IMR-90 (cell line): Measurements from ENCODE around the gene POLR2E. TPM values are rescaled to one million over a fixed set of nuclear protein-coding genes. Genes with fewer than 3 reads are reported as not detected.
A peak's percentile ranks its signal among the peaks of the same experiment; 100 is the strongest.

Experiments used
- ATAC-seq: fragments of 200-7000 bp; cut with Tn5 transposase; 2 replicates; pipeline ENCODE4 v1.9.1; 2020; ENCODE audit warnings: low read depth, mild to moderate bottlenecking, moderate library complexity
- BruUV-seq: library from RNA; stranded (reverse); fragments of 400-500 nt; replicated peaks from 2 replicates; lab custom pipeline; 2021; lab: Mats Ljungman, UMichigan
- CTCF ChIA-PET: fragments of 300-600 bp; formaldehyde crosslinking; extraction: SDS; loops from one replicate; lab custom pipeline; 2021; ENCODE audit warnings: antibody characterized with exemption; lab: Yijun Ruan, JAX
- POLR2A ChIA-PET: fragments of 300-600 bp; sonication (Branson Sonifier 250); formaldehyde crosslinking; loops from one replicate; lab custom pipeline; 2022; ENCODE audit warnings: antibody characterized with exemption; ENCODE audit not compliant: unreplicated experiment; lab: Charles Lee
- DNase-seq: peaks from one replicate; pipeline ENCODE4 v3.0.0; 2013
- H2AFZ ChIP-seq: replicated peaks from 2 replicates; pipeline ENCODE3; 2013; ENCODE audit warnings: low read length, mild to moderate bottlenecking; ENCODE audit not compliant: poor library complexity
- H2AK5ac ChIP-seq: 2 replicates; pipeline ENCODE4 v1.6.1; 2013; ENCODE audit warnings: low read depth, low read length, inconsistent platforms
- H2AK9ac ChIP-seq: replicated peaks from 2 replicates; pipeline ENCODE3; 2013; ENCODE audit warnings: mild to moderate bottlenecking, low read depth, low read length, moderate library complexity; ENCODE audit not compliant: poor library complexity
- H2BK120ac ChIP-seq: 2 replicates; pipeline ENCODE4 v1.6.1; 2013; ENCODE audit warnings: low read depth, low read length, inconsistent platforms
- H2BK15ac ChIP-seq: 3 replicates; pipeline ENCODE4 v1.6.1; 2013; ENCODE audit warnings: low read depth, low read length, inconsistent platforms
- H2BK20ac ChIP-seq: 2 replicates; pipeline ENCODE4 v1.6.1; 2013; ENCODE audit warnings: low read depth, mild to moderate bottlenecking, inconsistent platforms, low read length, moderate library complexity
- H2BK5ac ChIP-seq: 2 replicates; pipeline ENCODE4 v1.6.1; 2013; ENCODE audit warnings: mild to moderate bottlenecking, low read depth, low read length, inconsistent platforms; ENCODE audit not compliant: poor library complexity, severe bottlenecking
- H3K14ac ChIP-seq: replicated peaks from 2 replicates; pipeline ENCODE4 v1.6.1; 2013; ENCODE audit warnings: low read depth, low read length, inconsistent platforms
- H3K18ac ChIP-seq: 2 replicates; pipeline ENCODE4 v1.6.1; 2013; ENCODE audit warnings: low read depth, low read length, control low read depth
- H3K23ac ChIP-seq: 2 replicates; pipeline ENCODE4 v1.6.1; 2013; ENCODE audit warnings: low read depth, low read length, inconsistent platforms
- H3K27ac ChIP-seq: 2 replicates; pipeline ENCODE4 v1.5.1; 2013; ENCODE audit warnings: mild to moderate bottlenecking, control low read depth, low read length; ENCODE audit not compliant: insufficient read depth
- H3K27me3 ChIP-seq: 2 replicates; pipeline ENCODE4 v1.6.1; 2013; ENCODE audit warnings: low read length; ENCODE audit not compliant: control insufficient read depth, insufficient read depth
- H3K36me3 ChIP-seq: 2 replicates; pipeline ENCODE4 v1.6.1; 2013; ENCODE audit warnings: low read length, mixed read lengths; ENCODE audit not compliant: control insufficient read depth, insufficient read depth
- H3K4ac ChIP-seq: 2 replicates; pipeline ENCODE4 v1.6.1; 2013; ENCODE audit warnings: low read depth, low read length, inconsistent platforms
- H3K4me1 ChIP-seq: 2 replicates; pipeline ENCODE4 v1.6.1; 2013; ENCODE audit warnings: low read length, mixed read lengths; ENCODE audit not compliant: control insufficient read depth, insufficient read depth
- H3K4me2 ChIP-seq: 2 replicates; pipeline ENCODE4 v1.6.1; 2013; ENCODE audit warnings: low read depth, mild to moderate bottlenecking, control low read depth, low read length, moderate library complexity
- H3K4me3 ChIP-seq: 2 replicates; pipeline ENCODE4 v1.5.1; 2013; ENCODE audit warnings: low read depth, mild to moderate bottlenecking, control low read depth, low read length, moderate library complexity; ENCODE audit not compliant: insufficient read depth
- H3K56ac ChIP-seq: 2 replicates; pipeline ENCODE4 v1.6.1; 2013; ENCODE audit warnings: low read length, inconsistent platforms; ENCODE audit not compliant: insufficient read depth; ENCODE audit errors: extremely low read depth
- H3K79me1 ChIP-seq, 2 experiments: 2 replicates each; pipeline ENCODE4 v1.6.1; 2013; ENCODE audit warnings: low read length in 2 of 2, inconsistent platforms in 1 of 2, low read depth in 1 of 2
- H3K9ac ChIP-seq: 2 replicates; pipeline ENCODE4 v1.6.1; 2013; ENCODE audit warnings: low read depth, low read length, control low read depth
- H3K9me1 ChIP-seq: 2 replicates; pipeline ENCODE4 v1.6.1; 2013; ENCODE audit warnings: low read length, inconsistent platforms; ENCODE audit not compliant: insufficient read depth
- H3K9me3 ChIP-seq: 2 replicates; pipeline ENCODE4 v1.6.1; 2013; ENCODE audit warnings: low read length; ENCODE audit not compliant: control insufficient read depth, insufficient read depth
- H4K20me1 ChIP-seq: 2 replicates; pipeline ENCODE4 v1.6.1; 2013; ENCODE audit warnings: low read length, inconsistent platforms; ENCODE audit not compliant: insufficient read depth
- H4K5ac ChIP-seq: 2 replicates; pipeline ENCODE4 v1.6.1; 2013; ENCODE audit warnings: mild to moderate bottlenecking, low read depth, low read length, control low read depth
- H4K8ac ChIP-seq, 2 experiments: 2 replicates each; pipeline ENCODE4 v1.6.1; 2013; ENCODE audit warnings: low read depth in 2 of 2, low read length in 2 of 2, control low read depth in 1 of 2, inconsistent platforms in 1 of 2
- H4K91ac ChIP-seq: 2 replicates; pipeline ENCODE4 v1.6.1; 2013; ENCODE audit warnings: low read depth, low read length, inconsistent platforms; ENCODE audit not compliant: insufficient read depth
- CHD1 ChIP-seq: IDR thresholded peaks from 2 replicates; pipeline ENCODE4 v1.6.1; 2012; ENCODE audit warnings: low read depth, low read length, improper control_type of control experiment
- NFE2L2 ChIP-seq: fragments of 150-350 bp; IDR thresholded peaks from 2 replicates; pipeline ENCODE4 v1.6.1; 2016; ENCODE audit warnings: low read depth, mild to moderate bottlenecking, low read length
- POLR2A ChIP-seq: IDR thresholded peaks from 2 replicates; pipeline ENCODE4 v1.6.1; 2012; ENCODE audit warnings: mild to moderate bottlenecking, low read depth, low read length
- RFX5 ChIP-seq: IDR thresholded peaks from 2 replicates; pipeline ENCODE4 v1.8.0; 2012; ENCODE audit warnings: low read depth, mild to moderate bottlenecking, low read length, moderate library complexity
- SMC3 ChIP-seq: fragments of 150-350 bp; IDR thresholded peaks from 2 replicates; pipeline ENCODE4 v1.6.1; 2016; ENCODE audit warnings: low read depth, mild to moderate bottlenecking, antibody characterized with exemption, low read length, moderate library complexity
- WGBS, 2 experiments: methylation state at CpG; one replicate each; pipeline versions ENCODE4 v1.1.5 to v1.1.7; 2013; ENCODE audit warnings: missing lambda C conversion rate in 2 of 2; ENCODE audit not compliant: insufficient read length in 1 of 2; ENCODE audit errors: extremely low coverage in 2 of 2; 5-methylcytosine and 5-hydroxymethylcytosine counted together
- dilution Hi-C: fragments of 300-500 bp; cut with HindIII; formaldehyde crosslinking; loops from one replicate; pipeline ENCODE4 v1.14.3; 2018; ENCODE audit warnings: low sequenced_read_pairs; ENCODE audit not compliant: unreplicated experiment
- in situ Hi-C: fragments of 300-500 bp; cut with MboI; formaldehyde crosslinking; loops from 3 replicates; pipeline ENCODE4 v1.14.3; 2019; ENCODE audit warnings: low sequenced_read_pairs, inconsistent platforms, mixed read lengths
- intact Hi-C: fragments of 100-400 bp; cut with micrococcal nuclease; formaldehyde crosslinking; loops from 2 replicates; pipeline ENCODE4 v1.10.0; 2022
- polyA plus RNA-seq, 3 experiments: library from polyadenylated mRNA; depleted of rRNA; stranded (reverse); fragments of >200 nt; gene quantifications; 2 replicates each; pipeline ENCODE4 v1.2.3, GENCODE V29; 2012; ENCODE audit warnings: low replicate concordance in 1 of 3
- total RNA-seq: library from RNA; depleted of rRNA; stranded (reverse); fragments of >200 nt; gene quantifications from 2 replicates; pipeline ENCODE4 v1.2.3, GENCODE V29; 2012
- TF ChIP-seq, protein P1 (sequence below): fragments of 150-350 bp; IDR thresholded peaks from 2 replicates; pipeline ENCODE4 v1.6.1; 2016; ENCODE audit warnings: low read depth, mild to moderate bottlenecking, low read length, moderate library complexity, borderline replicate concordance
- TF ChIP-seq, protein P2 (sequence below): fragments of 150-350 bp; IDR thresholded peaks from 2 replicates; pipeline ENCODE4 v1.6.1; 2017; ENCODE audit warnings: mild to moderate bottlenecking, antibody characterized with exemption, low read length, low read depth

The POLR2E gene
- total and polyA plus RNA-seq, 2 of the 4 experiments (the other 2 are of a cell fraction): 294 to 391 TPM

- Histone ChIP-seq H3K23ac (no peak overlapping the region), H3K4me3 (no peak overlapping the region), H3K9me3 (no peaks in the 10 kb centered on the region), H4K91ac (no peak overlapping the region), H2AK5ac (no peak overlapping the region), H2AK9ac (no peak overlapping the region), H3K4ac (no peak overlapping the region), H2BK5ac (no peak overlapping the region), H3K79me1 (peaks cover 0 to 9% of the 10 kb centered on the region in 2 experiments; a peak in 1 of 4 replicates), H2BK15ac (no peak overlapping the region), H2BK120ac (no peak overlapping the region), H4K8ac (no peak overlapping the region), H3K36me3 (peaks cover 39% of the 10 kb centered on the region), H3K27ac (no peak overlapping the region), H3K4me2 (no peak overlapping the region), H3K4me1 (no peaks in the 10 kb centered on the region), H3K27me3 (no peaks in the 10 kb centered on the region), H3K18ac (no peak overlapping the region), H2BK20ac (no peak overlapping the region), H3K9ac (no peak overlapping the region), H3K14ac (no peak overlapping the region), H3K56ac (no peak overlapping the region), H4K20me1 (peaks cover 11% of the 10 kb centered on the region), H3K9me1 (no peaks in the 10 kb centered on the region), H2AFZ (no peak overlapping the region), H4K5ac (no peak overlapping the region)
- dilution Hi-C loops (no loop called here), in situ Hi-C loops (no loop called here), intact Hi-C loops (no loop called here)
- ChIA-PET CTCF (interaction anchor here (0.6 kb wide), 2 partner anchors 23 to 106 kb away, joined by 3 read pairs; no protein-coding TSS in a partner anchor), POLR2A (no interaction called here)
- DNase-seq (no peak), ATAC-seq (no peak)
- WGBS, 2 experiments: 69% methylated on average over 6 of the region's 27 CpGs; no CpG with 5 or more reads in 1 of the 2 experiments
- TSS peak; percentile 24 for BruUV-seq
- TF ChIP-seq CHD1: no peak
- no peak for TF ChIP-seq POLR2A
- TF ChIP-seq, protein P1, sequence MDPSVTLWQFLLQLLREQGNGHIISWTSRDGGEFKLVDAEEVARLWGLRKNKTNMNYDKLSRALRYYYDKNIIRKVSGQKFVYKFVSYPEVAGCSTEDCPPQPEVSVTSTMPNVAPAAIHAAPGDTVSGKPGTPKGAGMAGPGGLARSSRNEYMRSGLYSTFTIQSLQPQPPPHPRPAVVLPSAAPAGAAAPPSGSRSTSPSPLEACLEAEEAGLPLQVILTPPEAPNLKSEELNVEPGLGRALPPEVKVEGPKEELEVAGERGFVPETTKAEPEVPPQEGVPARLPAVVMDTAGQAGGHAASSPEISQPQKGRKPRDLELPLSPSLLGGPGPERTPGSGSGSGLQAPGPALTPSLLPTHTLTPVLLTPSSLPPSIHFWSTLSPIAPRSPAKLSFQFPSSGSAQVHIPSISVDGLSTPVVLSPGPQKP: no peak
- no peak for TF ChIP-seq SMC3
- no peak for TF ChIP-seq NFE2L2
- TF ChIP-seq, protein P2, sequence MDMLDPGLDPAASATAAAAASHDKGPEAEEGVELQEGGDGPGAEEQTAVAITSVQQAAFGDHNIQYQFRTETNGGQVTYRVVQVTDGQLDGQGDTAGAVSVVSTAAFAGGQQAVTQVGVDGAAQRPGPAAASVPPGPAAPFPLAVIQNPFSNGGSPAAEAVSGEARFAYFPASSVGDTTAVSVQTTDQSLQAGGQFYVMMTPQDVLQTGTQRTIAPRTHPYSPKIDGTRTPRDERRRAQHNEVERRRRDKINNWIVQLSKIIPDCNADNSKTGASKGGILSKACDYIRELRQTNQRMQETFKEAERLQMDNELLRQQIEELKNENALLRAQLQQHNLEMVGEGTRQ: no peak
- no peak for TF ChIP-seq RFX5
Observed at GRCh38 chr19:1087813-1088415, 7.3 kb downstream of the POLR2E start.
